ENCODE measurements around the gene C10orf120. TPM values are rescaled to one million over a fixed set of nuclear protein-coding genes. Genes with fewer than 3 reads are reported as not detected.
A peak's percentile ranks its signal among the peaks of the same experiment; 100 is the strongest.

The C10orf120 gene
- total RNA-seq, 1 experiment from 2014 or later: not detected

GRCh38 chr10:122689146-122689820 lies 10.4 kb downstream of the C10orf120 start:
- ATAC-seq (no peak), DNase-seq (ENCODE audit: low read depth, low spot score) (no peak)
- Histone ChIP-seq H3K4me3 (ENCODE audit: low read depth in 2 of 2, low read length in 2 of 2) (no peak overlapping the region), H3K9me3 (ENCODE audit: control insufficient read depth, insufficient read depth, low read depth, low read length) (no peaks in the 10 kb centered on the region), H3K36me3 (ENCODE audit: control insufficient read depth, insufficient read depth, low read length) (no peaks in the 10 kb centered on the region), H3K27ac (ENCODE audit: low read length) (no peak overlapping the region), H3K27me3 (ENCODE audit: control insufficient read depth, insufficient read depth, low read length) (peaks cover 26% of the 10 kb centered on the region), H3K4me1 (ENCODE audit: control insufficient read depth, insufficient read depth, low read length) (no peaks in the 10 kb centered on the region)
- intact Hi-C loops (cut with micrococcal nuclease; ENCODE audit: unreplicated experiment) (no loop called here), in situ Hi-C loops (cut with HindIII; ENCODE audit: low pct_unique_long_range_greater_than_20kb, low sequenced_read_pairs) (no loop called here)
- ChIA-PET POLR2A (no interaction called here), CTCF (interaction anchor here (0.9 to 1.4 kb wide), 2 partner anchors 39 to 41 kb away, joined by 3 to 4 read pairs; no protein-coding TSS in a partner anchor)
- TF ChIP-seq TCF7L2 (IDR thresholded peaks at IDR 0.05; ENCODE audit: low read depth, low read length) (no peak), REST (IDR thresholded peaks at IDR 0.05; ENCODE audit: insufficient read depth in 1 of 2, low read depth in 2 of 2, low read length in 1 of 2) (no peak), SIN3A (IDR thresholded peaks at IDR 0.05; ENCODE audit: borderline replicate concordance, insufficient read depth, low read depth, low read length) (no peak), CTCF (IDR thresholded peaks at IDR 0.05) (no peak), POLR2AphosphoS5 (IDR thresholded peaks at IDR 0.05; ENCODE audit: low read depth, low read length) (no peak)
- no TSS peak for BruUV-seq (replicated peaks)

- no peak for TF ChIP-seq SIN3A (IDR thresholded peaks at IDR 0.05; ENCODE audit: borderline replicate concordance, insufficient read depth, low read depth, low read length)
- TF ChIP-seq REST (IDR thresholded peaks at IDR 0.05; ENCODE audit: insufficient read depth in 1 of 2, low read depth in 2 of 2, low read length in 1 of 2): no peak
- peak; percentile 50 for TF ChIP-seq CTCF (IDR thresholded peaks at IDR 0.05)
- Histone ChIP-seq H3K4me3 (ENCODE audit: low read depth in 2 of 2, low read length in 2 of 2) (no peak overlapping the region), H3K4me1 (ENCODE audit: control insufficient read depth, insufficient read depth, low read length) (no peaks in the 10 kb centered on the region), H3K36me3 (ENCODE audit: control insufficient read depth, insufficient read depth, low read length) (no peaks in the 10 kb centered on the region), H3K27me3 (ENCODE audit: control insufficient read depth, insufficient read depth, low read length) (peaks cover 27% of the 10 kb centered on the region), H3K9me3 (ENCODE audit: control insufficient read depth, insufficient read depth, low read depth, low read length) (no peaks in the 10 kb centered on the region), H3K27ac (ENCODE audit: low read length) (no peak overlapping the region)
- intact Hi-C loops (cut with micrococcal nuclease; ENCODE audit: unreplicated experiment): no loop called here
- in situ Hi-C loops (cut with HindIII; ENCODE audit: low pct_unique_long_range_greater_than_20kb, low sequenced_read_pairs): no loop called here
- CTCF ChIA-PET: interaction anchor here (0.9 to 1.4 kb wide), 2 partner anchors 38 to 40 kb away, joined by 3 to 4 read pairs; no protein-coding TSS in a partner anchor
- no peak for DNase-seq (ENCODE audit: low read depth, low spot score)
- no peak for ATAC-seq
- no TSS peak for BruUV-seq (replicated peaks)
- POLR2A ChIA-PET: no interaction called here
Measured at GRCh38 chr10:122688293-122688989, 11.2 kb downstream of the C10orf120 start.
